Neural cell (in vitro differentiated cells): Measurements from ENCODE around the gene GATB. TPM values are rescaled to one million over a fixed set of nuclear protein-coding genes. Genes with fewer than 3 reads are reported as not detected.

Source experiments
- H2AFZ ChIP-seq: fragments of 200-600, 300-800 bp; sonication (generic), shearing (Covaris generic); 2 replicates; pipeline ENCODE4 v1.6.0; 2014; ENCODE audit warnings: low read depth, mild to moderate bottlenecking, antibody characterized with exemption, low read length, moderate library complexity
- H3F3A ChIP-seq: fragments of 200-600 bp; shearing (Covaris generic); 2 replicates; pipeline ENCODE4 v1.6.1; 2016; ENCODE audit warnings: mild to moderate bottlenecking, moderate library complexity, mixed read lengths, antibody characterized with exemption, low read length; ENCODE audit not compliant: insufficient read depth, poor library complexity, severe bottlenecking
- H3K27ac ChIP-seq: fragments of 200-600, 300-800 bp; sonication (generic), shearing (Covaris generic); 2 replicates; pipeline ENCODE4 v1.5.1; 2014; ENCODE audit warnings: mild to moderate bottlenecking, low read length, moderate library complexity
- H3K27me3 ChIP-seq: fragments of 300-800, 200-600 bp; sonication (generic), shearing (Covaris generic); 2 replicates; pipeline ENCODE4 v1.6.0; 2014; ENCODE audit warnings: mild to moderate bottlenecking, low read depth, low read length, moderate library complexity; ENCODE audit not compliant: insufficient read depth
- H3K36me3 ChIP-seq: fragments of 300-800, 200-600 bp; sonication (generic), shearing (Covaris generic); 2 replicates; pipeline ENCODE4 v1.5.1; 2014; ENCODE audit warnings: mild to moderate bottlenecking, antibody characterized with exemption, low read length, moderate library complexity; ENCODE audit not compliant: insufficient read depth
- H3K4me2 ChIP-seq: fragments of 300-800, 200-600 bp; sonication (generic), shearing (Covaris generic); 2 replicates; pipeline ENCODE4 v1.6.0; 2014; ENCODE audit warnings: mild to moderate bottlenecking, low read length
- H3K4me3 ChIP-seq: fragments of 300-800, 200-600 bp; sonication (generic), shearing (Covaris generic); 2 replicates; pipeline ENCODE4 v1.5.1; 2014; ENCODE audit warnings: mild to moderate bottlenecking, low read length, moderate library complexity
- H3K79me2 ChIP-seq: fragments of 200-600 bp; shearing (Covaris generic); replicated peaks from 2 replicates; pipeline ENCODE4 v1.6.0; 2014; ENCODE audit warnings: mild to moderate bottlenecking, low read length, moderate library complexity; ENCODE audit not compliant: insufficient read depth
- H3K9ac ChIP-seq: fragments of 300-800, 200-600 bp; sonication (generic), shearing (Covaris generic); 2 replicates; pipeline ENCODE4 v1.6.1; 2016; ENCODE audit warnings: mild to moderate bottlenecking, low read length, mixed read lengths
- H3K9me2 ChIP-seq: fragments of 200-600 bp; shearing (Covaris generic); 2 replicates; pipeline ENCODE4 v1.6.1; 2016; ENCODE audit warnings: mild to moderate bottlenecking, low read length, mixed read lengths; ENCODE audit not compliant: insufficient read depth
- H3K9me3 ChIP-seq: fragments of 200-600, 300-800 bp; sonication (generic), shearing (Covaris generic); 2 replicates; pipeline ENCODE4 v1.6.1; 2016; ENCODE audit warnings: mild to moderate bottlenecking, mixed run types, low read length, moderate library complexity, mixed read lengths
- H4K20me1 ChIP-seq: fragments of 200-600 bp; shearing (Covaris generic); 2 replicates; pipeline ENCODE4 v1.6.1; 2016; ENCODE audit warnings: mild to moderate bottlenecking, mixed run types; ENCODE audit not compliant: insufficient read depth
- CTCF ChIP-seq: fragments of 450-650 bp; IDR thresholded peaks from 2 replicates; pipeline ENCODE4 v1.5.1; 2014; ENCODE audit warnings: antibody characterized with exemption, mild to moderate bottlenecking, moderate library complexity; ENCODE audit not compliant: poor library complexity, severe bottlenecking
- EP300 ChIP-seq: fragments of 450-650 bp; conservative IDR thresholded peaks from 2 replicates; pipeline ENCODE4 v1.6.1; 2014; ENCODE audit warnings: antibody characterized with exemption, mild to moderate bottlenecking, moderate library complexity; ENCODE audit not compliant: poor library complexity, severe bottlenecking
- EZH2 ChIP-seq: fragments of 200-600, 300-800 bp; shearing (Covaris generic), sonication (generic); IDR thresholded peaks from 2 replicates; pipeline ENCODE4 v1.6.1; 2014; ENCODE audit warnings: antibody characterized with exemption, low read length, borderline replicate concordance, mild to moderate bottlenecking; ENCODE audit not compliant: insufficient read depth, poor library complexity, severe bottlenecking
- MXI1 ChIP-seq: fragments of 450-650 bp; conservative IDR thresholded peaks from 2 replicates; pipeline ENCODE4 v1.6.1; 2014; ENCODE audit warnings: antibody characterized with exemption, mild to moderate bottlenecking; ENCODE audit not compliant: poor library complexity, severe bottlenecking
- POLR2AphosphoS5 ChIP-seq: IDR thresholded peaks from 2 replicates; pipeline ENCODE4 v1.6.1; 2012
- RAD21 ChIP-seq: fragments of 450-650 bp; conservative IDR thresholded peaks from 2 replicates; pipeline ENCODE4 v1.6.1; 2014; ENCODE audit warnings: antibody characterized with exemption, mild to moderate bottlenecking, moderate library complexity
- REST ChIP-seq: IDR thresholded peaks from 2 replicates; pipeline ENCODE4 v1.6.1; 2012; ENCODE audit warnings: borderline replicate concordance
- SMC3 ChIP-seq: fragments of 450-650 bp; conservative IDR thresholded peaks from 2 replicates; pipeline ENCODE4 v1.6.1; 2014; ENCODE audit warnings: antibody characterized with exemption, mild to moderate bottlenecking, moderate library complexity; ENCODE audit not compliant: poor library complexity
- TAF1 ChIP-seq: IDR thresholded peaks from 2 replicates; pipeline ENCODE4 v1.6.1; 2012; ENCODE audit warnings: low read depth
- polyA plus RNA-seq: library from polyadenylated mRNA; depleted of rRNA; stranded (reverse); fragments of >200 nt; gene quantifications from 2 replicates; pipeline ENCODE4 v1.2.3, GENCODE V29; 2014

The GATB gene
- polyA plus RNA-seq, 1 donor from 2014 or later: 15.3 TPM

GRCh38 chr4:151782296-151782695 lies 21.5 kb upstream of the GATB start:
- H3K27ac ChIP-seq: no peak overlapping the region
- no peaks in the 10 kb centered on the region for H3K79me2 ChIP-seq
- no peaks in the 10 kb centered on the region for H3K9me2 ChIP-seq
- no peaks in the 10 kb centered on the region for H4K20me1 ChIP-seq
- no peak overlapping the region for H3K4me3 ChIP-seq
- no peak overlapping the region for H2AFZ ChIP-seq
- H3K9me3 ChIP-seq: no peaks in the 10 kb centered on the region
- H3F3A ChIP-seq: no peaks in the 10 kb centered on the region
- no peaks in the 10 kb centered on the region for H3K36me3 ChIP-seq
- no peak overlapping the region for H3K9ac ChIP-seq
- TF ChIP-seq EZH2 (no peak), POLR2AphosphoS5 (no peak)
- no peak overlapping the region for H3K4me2 ChIP-seq
- no peaks in the 10 kb centered on the region for H3K27me3 ChIP-seq

DNA sequence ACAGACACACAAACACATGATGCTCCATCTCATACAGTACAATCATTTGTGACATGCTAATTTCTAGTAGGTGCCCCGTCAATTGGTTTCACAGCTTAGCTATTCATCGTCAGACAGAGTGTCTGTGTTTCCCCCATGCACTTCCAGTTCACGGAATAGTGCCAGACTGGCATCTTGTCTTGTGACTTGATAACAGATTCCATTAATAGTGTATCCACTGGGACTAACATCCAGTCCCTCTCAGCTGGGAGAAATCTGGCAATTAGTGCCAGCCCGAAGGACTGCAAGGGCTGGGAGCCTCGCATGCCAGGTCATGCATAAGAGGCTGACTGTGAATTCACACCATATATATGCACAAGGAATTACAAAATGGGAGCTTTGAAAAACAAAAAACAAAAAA lies 20.2 kb upstream of the GATB start:
- TF ChIP-seq RAD21: no peak
- no peak for TF ChIP-seq EP300
- no peak for TF ChIP-seq SMC3
- no peak for TF ChIP-seq CTCF
- H3K79me2 ChIP-seq: no peaks in the 10 kb centered on the region
- no peaks in the 10 kb centered on the region for H3K9me2 ChIP-seq
- H3K36me3 ChIP-seq: no peaks in the 10 kb centered on the region
- H3K4me3 ChIP-seq: no peak overlapping the region
- H3F3A ChIP-seq: no peaks in the 10 kb centered on the region
- H3K9ac ChIP-seq: no peak overlapping the region
- no peaks in the 10 kb centered on the region for H4K20me1 ChIP-seq
- H3K9me3 ChIP-seq: no peaks in the 10 kb centered on the region
- H3K27me3 ChIP-seq: no peaks in the 10 kb centered on the region
- H3K4me2 ChIP-seq: no peak overlapping the region
- H3K27ac ChIP-seq: no peak overlapping the region
- H2AFZ ChIP-seq: no peak overlapping the region

GRCh38 chr4:151777471-151777870 lies 16.7 kb upstream of the GATB start:
- Histone ChIP-seq H3K27me3 (no peaks in the 10 kb centered on the region), H3K9me2 (no peaks in the 10 kb centered on the region), H3K9me3 (no peaks in the 10 kb centered on the region), H3K36me3 (no peaks in the 10 kb centered on the region), H3K4me3 (no peak overlapping the region), H3K27ac (no peak overlapping the region), H3K9ac (no peak overlapping the region), H2AFZ (no peak overlapping the region), H3F3A (no peaks in the 10 kb centered on the region), H4K20me1 (no peaks in the 10 kb centered on the region), H3K79me2 (no peaks in the 10 kb centered on the region), H3K4me2 (no peak overlapping the region)
- TF ChIP-seq SMC3: no peak
- TF ChIP-seq EZH2: no peak
- TF ChIP-seq EP300: no peak
- TF ChIP-seq TAF1: no peak
- TF ChIP-seq CTCF: no peak
- TF ChIP-seq POLR2AphosphoS5: no peak
- TF ChIP-seq REST: no peak
- no peak for TF ChIP-seq RAD21
- TF ChIP-seq MXI1: no peak
